HG03108 (cell line): Measurements from ENCODE around the gene CLEC10A.
A peak's percentile ranks its signal among the peaks of the same experiment; 100 is the strongest.

Experiments
- ATAC-seq: cut with Tn5 transposase; IDR thresholded peaks from one replicate; pipeline ENCODE4 v1.9.1; 2021; ENCODE audit warnings: moderate library complexity; ENCODE audit not compliant: unreplicated experiment

Gene CLEC10A

GRCh38 chr17:7042501-7043181 is 37.4 kb downstream of the CLEC10A start:
- no peak for ATAC-seq

- ATAC-seq = no peak
Measured at GRCh38 chr17:7041607-7042500, 38.2 kb downstream of the CLEC10A start.

GRCh38 chr17:7039832-7040231 is 40.2 kb downstream of the CLEC10A start:
- ATAC-seq = no peak

- ATAC-seq = no peak
Measured at GRCh38 chr17:7038025-7038862, 41.8 kb downstream of the CLEC10A start.

- peak; percentile 91 for ATAC-seq
Measured at GRCh38 chr17:7035591-7036368, 44.3 kb downstream of the CLEC10A start, which contains the start of gene SLC16A13. TSS of gene SLC16A13 (plus strand) at chr17:7036015. CDS start at chr17:7036383, 368 bp downstream.

GRCh38 chr17:7034955-7035590 is 45.0 kb downstream of the CLEC10A start:
- ATAC-seq = peak; percentile 4

- no peak for ATAC-seq
Measured at GRCh38 chr17:7029659-7030058, 50.4 kb downstream of the CLEC10A start.

GRCh38 chr17:7029096-7029495 is 51.0 kb downstream of the CLEC10A start:
- no peak for ATAC-seq

- no peak for ATAC-seq
Measured at GRCh38 chr17:7027335-7027734, 52.7 kb downstream of the CLEC10A start.

- ATAC-seq = no peak
Measured at GRCh38 chr17:7026471-7027115, 53.5 kb downstream of the CLEC10A start.

- no peak for ATAC-seq
Measured at GRCh38 chr17:7025245-7025644, 54.8 kb downstream of the CLEC10A start.
